Germinal center (tissue), 1 donor: Measurements from ENCODE around the gene STK38L.

Experiments
- DNase-seq: peaks from one replicate; pipeline ENCODE4 v3.0.0; 2012; ENCODE audit warnings: mixed read lengths, low spot score

STK38L gene

DNA sequence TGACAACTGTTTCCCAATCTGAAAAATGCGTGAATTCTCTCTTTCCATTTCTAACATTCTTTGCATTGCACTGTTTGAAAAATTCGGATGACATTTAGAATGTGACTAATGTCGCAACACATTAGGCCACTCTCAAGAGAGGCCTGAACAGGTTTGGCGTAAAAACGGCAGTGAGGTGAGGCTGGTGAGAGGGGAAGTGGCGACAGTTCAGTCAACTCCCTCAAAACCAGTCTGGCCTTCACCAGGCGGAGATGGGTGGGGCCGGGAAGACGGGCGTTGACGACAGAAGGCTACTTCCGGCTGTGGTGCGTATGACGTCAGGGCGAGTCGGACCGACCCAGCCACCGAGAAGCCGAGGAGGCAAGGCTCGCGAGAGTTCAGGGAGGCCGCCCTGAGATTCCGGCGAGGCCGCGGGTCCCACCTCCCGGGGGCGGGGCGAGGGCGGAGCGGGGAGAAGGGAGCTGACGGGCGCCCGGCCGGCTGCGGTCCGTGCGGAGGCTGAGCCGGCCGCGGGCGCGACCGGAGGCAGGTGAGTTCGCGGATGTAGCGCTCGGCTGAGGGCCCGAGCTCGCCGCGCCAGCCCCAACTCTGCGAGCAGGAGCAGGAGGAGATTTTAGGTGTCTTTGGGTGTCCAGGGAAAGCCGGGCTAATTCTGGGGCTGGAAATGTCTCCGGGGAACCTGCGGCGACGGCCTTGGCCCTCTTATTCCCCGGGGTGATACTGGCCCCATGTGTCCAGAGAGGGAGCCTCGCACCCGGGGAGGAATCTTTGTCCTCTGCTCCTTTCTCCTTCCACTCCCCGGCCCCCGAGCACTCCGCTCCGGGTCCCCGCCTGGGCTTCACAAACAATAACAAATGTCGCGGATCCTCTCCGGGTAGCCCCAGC lies at the start of gene STK38L:
STK38L (plus strand) TSS at position 483 of the 885 bp plus-strand sequence. CDS start 53,435 bp downstream, outside the sequence.
- DNase-seq, result peak; percentile 91

GRCh38 chr12:27194644-27195043 lies 49.4 kb upstream of the STK38L start:
- no peak for DNase-seq

- no peak for DNase-seq
Measured at GRCh38 chr12:27198036-27198435, 46.0 kb upstream of the STK38L start.

- DNase-seq, result no peak
Measured at GRCh38 chr12:27199638-27200300, 44.3 kb upstream of the STK38L start.

DNA sequence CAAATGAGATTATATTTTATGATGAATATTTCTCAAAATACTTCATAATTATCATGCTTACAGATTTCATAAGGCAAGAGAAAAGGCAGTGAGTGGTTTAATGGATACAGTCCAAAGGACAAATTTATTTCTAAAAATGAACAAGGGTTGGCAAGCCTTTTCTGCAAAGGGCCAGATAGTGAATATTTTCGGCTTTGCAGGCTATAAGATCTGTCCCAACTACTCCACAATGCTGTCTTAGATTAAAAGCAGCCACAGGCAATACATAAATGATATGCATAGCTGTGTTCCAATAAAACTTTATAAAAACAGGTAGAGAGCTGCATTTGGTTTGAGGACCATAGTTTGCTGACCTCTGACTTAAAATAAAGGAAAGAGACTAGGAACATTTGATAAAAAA lies 42.9 kb upstream of the STK38L start:
- no peak for DNase-seq

DNA sequence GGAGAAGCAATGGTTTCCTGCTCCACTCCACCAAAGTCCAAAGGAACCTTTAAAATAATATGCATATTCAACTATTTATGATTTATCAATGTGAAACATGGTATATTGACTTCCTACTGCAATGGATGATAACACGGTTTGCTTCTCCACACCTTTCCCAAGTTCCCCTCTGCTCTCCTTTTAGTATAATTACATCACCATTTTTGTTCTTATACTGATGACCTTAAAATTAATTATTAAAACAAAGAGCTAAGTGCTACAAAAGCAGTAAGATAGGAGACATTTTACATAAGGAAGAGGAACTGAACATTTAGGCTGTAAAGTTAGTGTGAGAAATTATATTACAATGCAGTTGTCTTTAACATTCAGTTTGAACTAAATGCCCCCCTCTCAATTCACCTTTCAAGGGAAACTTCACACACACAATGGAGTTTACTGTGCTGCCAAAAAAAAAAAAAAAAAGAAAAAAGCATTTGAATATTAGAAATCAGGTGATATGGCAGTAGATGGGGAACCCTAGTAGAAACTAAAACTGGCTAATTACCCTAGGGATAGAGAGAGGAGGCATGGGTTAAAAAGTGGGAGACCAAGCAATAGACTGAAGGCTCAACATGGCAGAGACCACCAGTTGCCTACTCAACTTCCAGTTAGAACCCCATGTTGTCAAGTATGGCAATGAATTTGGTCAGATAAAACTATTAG lies 37.1 kb upstream of the STK38L start:
- DNase-seq, result no peak

DNA sequence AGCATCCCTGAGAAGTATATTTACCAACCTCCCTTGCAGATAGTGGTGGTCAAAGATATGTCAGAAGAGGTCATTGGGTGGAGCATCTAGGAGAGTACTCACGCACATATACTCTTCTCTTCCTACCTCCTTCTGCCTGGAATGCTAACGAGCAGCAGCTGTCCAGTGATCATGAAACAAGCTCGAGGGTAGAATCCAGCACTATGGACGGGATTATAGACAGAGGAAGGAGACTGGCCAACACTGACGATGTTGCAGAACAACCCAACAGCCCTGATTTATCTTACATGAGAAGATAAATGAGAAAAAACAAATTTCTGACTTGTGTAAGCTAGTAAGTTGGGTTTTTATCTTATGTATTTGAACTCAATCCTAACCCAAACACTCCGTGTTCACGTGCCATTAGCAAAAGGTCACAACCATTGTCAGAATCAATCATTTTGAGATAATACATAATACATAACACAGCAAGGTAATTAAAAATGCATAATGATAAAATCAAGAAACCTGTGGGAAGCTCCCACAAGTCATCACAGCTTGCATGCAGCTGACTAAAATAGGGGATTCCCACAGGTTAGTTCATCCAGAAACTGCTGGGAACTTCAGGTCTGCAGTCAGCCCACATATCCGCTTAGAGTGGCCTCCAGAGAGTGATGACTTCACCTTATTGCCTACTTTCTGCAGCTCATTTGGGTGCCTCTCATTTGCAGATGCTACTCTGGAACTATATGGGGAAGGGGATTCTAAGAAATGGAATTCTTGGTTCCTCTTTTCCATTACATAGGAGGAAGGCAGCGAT lies 36.3 kb upstream of the STK38L start:
- DNase-seq, result no peak

- no peak for DNase-seq
Measured at GRCh38 chr12:27208414-27208750, 35.7 kb upstream of the STK38L start.

GRCh38 chr12:27209257-27209910 lies 34.7 kb upstream of the STK38L start:
- no peak for DNase-seq

DNA sequence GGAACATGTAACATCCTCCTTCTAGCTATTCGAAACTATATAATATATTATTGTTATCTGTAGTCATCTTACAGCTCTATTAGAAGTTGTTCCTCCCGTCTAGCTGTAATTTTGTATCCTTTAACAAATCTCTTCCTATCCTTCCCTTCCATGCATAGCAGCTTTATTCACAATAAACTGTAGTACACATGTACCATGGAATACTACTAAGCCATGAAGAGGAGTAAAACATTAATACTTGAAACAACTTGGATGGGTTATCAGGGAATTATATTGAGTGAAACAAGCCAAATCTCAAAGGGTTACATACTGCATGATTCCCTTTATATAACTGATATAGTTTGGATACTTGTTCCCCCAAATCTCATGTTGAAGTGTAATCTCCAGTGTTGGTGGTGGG lies 33.9 kb upstream of the STK38L start:
- no peak for DNase-seq

DNA sequence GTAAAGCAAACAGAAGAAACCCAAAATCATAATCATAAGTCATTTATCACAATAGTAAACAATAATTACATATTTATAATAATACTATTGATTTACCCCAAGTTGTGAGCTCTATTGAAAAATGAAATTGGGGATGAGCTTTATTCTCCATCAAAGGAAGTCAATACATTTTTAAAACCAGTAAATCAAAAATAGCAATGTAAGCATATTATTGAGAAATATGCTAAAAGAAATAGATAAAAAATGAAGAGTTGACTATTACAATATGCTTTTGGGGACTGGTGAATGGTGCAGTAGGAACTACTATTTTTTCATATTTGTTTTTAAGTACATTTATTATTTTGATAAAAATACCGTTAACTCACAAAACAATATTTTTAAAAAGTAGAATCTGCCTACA lies 31.2 kb upstream of the STK38L start:
- DNase-seq, result no peak

GRCh38 chr12:27213304-27213703 lies 30.8 kb upstream of the STK38L start:
- no peak for DNase-seq

DNA sequence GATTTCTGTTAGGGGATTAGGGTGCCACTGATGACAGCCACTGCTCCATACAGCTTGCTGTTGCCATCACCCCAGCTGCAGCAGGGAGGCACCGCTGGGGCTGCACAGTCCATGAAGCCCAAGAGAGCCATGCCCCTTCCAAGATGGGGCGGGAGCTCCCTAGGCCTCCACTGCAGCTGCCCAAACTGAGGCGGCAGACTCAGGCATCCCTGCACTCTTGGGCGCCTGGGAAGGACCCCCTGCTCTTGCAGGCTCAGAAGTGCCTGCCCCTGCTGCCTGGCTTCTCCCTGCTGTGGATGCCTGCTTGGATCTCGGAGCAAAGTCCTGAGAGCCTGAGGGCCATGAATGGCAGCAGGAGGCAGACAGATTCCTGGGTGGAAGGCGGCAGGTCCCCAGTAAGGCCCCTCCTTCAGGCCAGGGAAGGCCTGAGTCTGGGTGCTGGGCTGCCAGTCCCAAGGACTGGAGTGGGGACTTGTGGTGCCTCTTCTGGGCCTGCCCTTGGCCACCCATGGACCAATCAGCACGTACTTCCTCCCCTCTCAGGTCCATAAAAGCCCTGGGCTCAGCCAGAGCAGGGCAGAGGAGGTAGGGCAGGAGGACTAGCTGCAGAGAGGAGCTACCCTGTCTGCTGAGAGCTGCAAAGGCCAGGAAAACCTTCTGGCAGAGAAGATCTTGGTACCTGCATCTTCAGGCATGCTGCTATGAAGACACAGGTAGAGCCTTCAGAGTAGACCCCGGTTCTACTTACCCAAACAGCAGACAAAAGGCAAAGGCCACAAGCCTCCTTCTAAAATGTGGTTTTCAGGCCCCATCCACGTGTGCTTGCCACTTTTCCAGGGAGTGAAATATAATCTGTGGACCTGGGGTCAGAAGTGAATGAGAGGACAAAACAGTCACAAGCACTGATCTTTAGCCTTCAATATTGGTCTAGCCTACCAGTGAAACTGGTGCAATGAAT lies 30.0 kb upstream of the STK38L start:
- DNase-seq, result no peak

DNA sequence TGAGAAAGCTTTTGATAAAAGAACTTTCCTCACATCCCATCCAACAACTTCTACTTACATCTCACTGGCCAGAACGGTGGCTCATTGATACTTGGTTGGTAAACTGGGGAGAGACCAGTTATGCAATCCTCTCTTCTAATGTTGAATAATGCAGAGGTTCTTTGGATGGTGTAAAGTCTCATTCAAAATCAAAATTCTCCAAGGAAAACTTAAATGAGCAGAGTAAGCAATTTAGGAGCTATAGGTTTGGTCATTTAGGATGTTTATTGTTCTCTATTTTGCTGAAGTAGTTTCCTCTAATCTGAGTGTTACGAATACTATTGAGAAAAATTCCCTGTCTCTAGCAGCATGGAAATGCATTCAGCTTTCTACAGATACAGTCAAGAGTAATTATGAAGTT lies 26.5 kb upstream of the STK38L start:
- DNase-seq, result no peak

GRCh38 chr12:27219693-27220054 lies 24.4 kb upstream of the STK38L start:
- DNase-seq, result no peak

- peak; percentile 53 for DNase-seq
Measured at GRCh38 chr12:27220055-27220987, 23.8 kb upstream of the STK38L start.

- DNase-seq, result no peak
Measured at GRCh38 chr12:27220988-27221345, 23.1 kb upstream of the STK38L start.

GRCh38 chr12:27221625-27222387 lies 22.3 kb upstream of the STK38L start:
- peak; percentile 29 for DNase-seq
